Breast epithelium (tissue), 3 donors: ENCODE measurements around the gene RBM33.

Experiments
- CTCF ChIP-seq, 3 donors: fragments of 450-650 bp; IDR thresholded peaks; one replicate each; pipeline ENCODE4 v1.5.1; 2016 to 2017; ENCODE audit warnings: antibody characterized with exemption in 3 of 3, mild to moderate bottlenecking in 3 of 3, moderate library complexity in 3 of 3
- POLR2AphosphoS5 ChIP-seq, 3 donors: sonication (generic); formaldehyde crosslinking; IDR thresholded peaks; one replicate each; pipeline ENCODE4 v1.6.1; 2017; ENCODE audit warnings: antibody characterized with exemption in 3 of 3

GRCh38 chr7:155660758-155661093 is 16.3 kb downstream of the RBM33 start:
- TF ChIP-seq CTCF (IDR thresholded peaks at IDR 0.05) = no peak
- no peak for TF ChIP-seq POLR2AphosphoS5 (IDR thresholded peaks at IDR 0.05)
